Activated CD4-positive, alpha-beta T cell treated with anti-CD3 and anti-CD28 coated beads for 36 hours (primary cell): ENCODE results near the gene RPL31. TPM values are rescaled to one million over a fixed set of nuclear protein-coding genes. Genes with fewer than 3 reads are reported as not detected.
A peak's percentile ranks its signal among the peaks of the same experiment; 100 is the strongest.

Experiments
- ATAC-seq: fragments of 200-7000 bp; cut with Tn5 transposase; one replicate; pipeline ENCODE4 v1.10.0; 2021; ENCODE audit warnings: mild to moderate bottlenecking, moderate library complexity
- CTCF ChIA-PET: fragments of 350-600 bp; sonication (Branson Sonifier 250); formaldehyde crosslinking; loops from one replicate; lab custom pipeline; 2021; ENCODE audit warnings: antibody characterized with exemption; lab: Charles Lee
- POLR2A ChIA-PET: fragments of 350-600 bp; sonication (Branson Sonifier 250); formaldehyde crosslinking; loops from one replicate; lab custom pipeline; 2021; ENCODE audit warnings: antibody characterized with exemption, inconsistent platforms; lab: Charles Lee
- DNase-seq: peaks from one replicate; pipeline ENCODE4 v3.0.0-alpha.2; 2020
- H3K27ac Mint-ChIP-seq: one replicate; pipeline ENCODE4 v1.8.0; 2021; ENCODE audit warnings: mixed read lengths
- H3K27me3 Mint-ChIP-seq: one replicate; pipeline ENCODE4 v1.8.0; 2021; ENCODE audit warnings: mixed read lengths
- H3K36me3 Mint-ChIP-seq: one replicate; pipeline ENCODE4 v1.8.0; 2021; ENCODE audit warnings: low read depth, mixed read lengths
- H3K4me1 Mint-ChIP-seq: one replicate; pipeline ENCODE4 v1.8.0; 2021; ENCODE audit warnings: mixed read lengths
- H3K4me3 Mint-ChIP-seq: one replicate; pipeline ENCODE4 v1.8.0; 2021; ENCODE audit warnings: mild to moderate bottlenecking, moderate library complexity, mixed read lengths
- H3K9me3 Mint-ChIP-seq: one replicate; pipeline ENCODE4 v1.8.0; 2021; ENCODE audit warnings: low read depth, mixed read lengths
- intact Hi-C, 2 experiments: fragments of 100-400 bp; cut with DNase I in 1 of 2; cut with micrococcal nuclease in 1 of 2; formaldehyde crosslinking; loops; one replicate each; pipeline versions ENCODE4 v1.14.2 to v1.15.1; 2022 to 2024; cut with DNase I, micrococcal nuclease
- total RNA-seq, 2 experiments: library from RNA; stranded (reverse); gene quantifications; one replicate each; pipeline ENCODE4 v1.2.3, GENCODE V29; 2021

The RPL31 gene
- total RNA-seq, 2 experiments from 2014 or later: 889 to 1,817 TPM

GRCh38 chr2:101012054-101012705 is 10.1 kb downstream of the RPL31 start:
- ATAC-seq (peak; percentile 53), DNase-seq (no peak)
- intact Hi-C loops: loop anchor here (1.0 to 5.0 kb wide), 5 partner anchors 193 to 870 kb away; partner anchors contain the start of genes AFF3 (in 1 of the 2), CNOT11 (in 1 of the 2), CREG2 (in 1 of the 2) and RNF149 (in 1 of the 2)
- Mint-ChIP-seq H3K27me3 (no peaks in the 10 kb centered on the region), H3K36me3 (peaks cover 56% of the 10 kb centered on the region), H3K4me3 (no peak overlapping the region), H3K9me3 (no peaks in the 10 kb centered on the region), H3K4me1 (peaks cover 37% of the 10 kb centered on the region), H3K27ac (peak overlapping the region; percentile 55)
- ChIA-PET CTCF (interaction anchor here (0.6 to 4.7 kb wide), 33 partner anchors 8 to 1562 kb away, joined by 3 to 61 read pairs (median 3); partner anchors contain the start of gene CNOT11), POLR2A (interaction anchor here (0.7 to 1.0 kb wide), 2 partner anchors 10 to 850 kb away, joined by 3 to 10 read pairs; partner anchors contain the start of gene RPL31)

- no peaks in the 10 kb centered on the region for H3K27me3 Mint-ChIP-seq
- ATAC-seq (no peak), DNase-seq (peak; percentile 49)
- H3K4me1 Mint-ChIP-seq: peaks cover 31% of the 10 kb centered on the region
- CTCF ChIA-PET: interaction anchor here (0.6 to 4.7 kb wide), 34 partner anchors 8 to 1562 kb away, joined by 3 to 61 read pairs (median 3); partner anchors contain the start of gene CNOT11
- no peaks in the 10 kb centered on the region for H3K9me3 Mint-ChIP-seq
- H3K36me3 Mint-ChIP-seq: peaks cover 51% of the 10 kb centered on the region
- peak overlapping the region; percentile 55 for H3K27ac Mint-ChIP-seq
- no peak overlapping the region for H3K4me3 Mint-ChIP-seq
- POLR2A ChIA-PET: interaction anchor here (0.7 to 1.0 kb wide), 2 partner anchors 11 to 850 kb away, joined by 3 to 10 read pairs; partner anchors contain the start of gene RPL31
- intact Hi-C loops: loop anchor here (1.0 to 5.0 kb wide), 5 partner anchors 193 to 870 kb away; partner anchors contain the start of genes AFF3 (in 1 of the 2), CNOT11 (in 1 of the 2), CREG2 (in 1 of the 2) and RNF149 (in 1 of the 2)
Observed at GRCh38 chr2:101012706-101013181, 10.7 kb downstream of the RPL31 start.

- DNase-seq: no peak
- Mint-ChIP-seq H3K27me3 (no peaks in the 10 kb centered on the region), H3K27ac (no peak overlapping the region), H3K9me3 (no peaks in the 10 kb centered on the region), H3K4me3 (no peak overlapping the region), H3K4me1 (peaks cover 23% of the 10 kb centered on the region), H3K36me3 (peaks cover 43% of the 10 kb centered on the region)
- CTCF ChIA-PET: interaction anchor here (0.9 to 4.7 kb wide), 2 partner anchors 191 to 216 kb away, joined by 3 to 61 read pairs; no protein-coding TSS in a partner anchor
- ATAC-seq: no peak
- POLR2A ChIA-PET: no interaction called here
- intact Hi-C loops: loop anchor here (5.0 kb wide), 2 partner anchors 293 to 872 kb away; partner anchors contain the start of genes AFF3 (in 1 of the 2) and RNF149 (in 1 of the 2)
Observed at GRCh38 chr2:101014264-101014857, 12.3 kb downstream of the RPL31 start.

- Mint-ChIP-seq H3K27me3 (no peaks in the 10 kb centered on the region), H3K9me3 (no peaks in the 10 kb centered on the region), H3K27ac (no peak overlapping the region), H3K4me3 (no peak overlapping the region), H3K36me3 (peaks cover 40% of the 10 kb centered on the region), H3K4me1 (peaks cover 4% of the 10 kb centered on the region)
- POLR2A ChIA-PET: no interaction called here
- intact Hi-C loops: no loop called here
- CTCF ChIA-PET: interaction anchor here (1.1 kb wide), 1 partner anchor 133 kb away, joined by 4 read pairs; no protein-coding TSS in a partner anchor
- DNase-seq (no peak), ATAC-seq (no peak)
Observed at GRCh38 chr2:101017371-101017770, 15.3 kb downstream of the RPL31 start.

DNA sequence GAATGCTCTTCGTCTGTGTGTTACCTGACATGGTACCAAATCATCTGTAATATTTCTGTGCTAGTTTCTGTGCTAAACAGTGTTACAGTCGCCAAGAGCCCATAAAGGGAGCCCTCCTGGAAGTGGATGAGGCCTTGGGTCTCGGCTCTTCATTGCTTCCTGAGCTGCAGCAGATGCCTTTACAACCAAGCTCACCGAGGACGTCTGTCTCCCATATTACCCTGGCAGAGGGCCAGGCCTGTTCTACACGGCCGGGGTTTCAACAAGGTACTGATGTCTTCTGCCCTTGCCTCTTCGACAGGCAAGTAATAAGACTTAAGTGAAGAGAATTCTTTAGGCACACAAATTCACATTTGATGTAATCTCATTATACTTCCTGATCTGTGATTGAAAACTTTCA is 16.8 kb downstream of the RPL31 start:
- no peaks in the 10 kb centered on the region for H3K4me1 Mint-ChIP-seq
- no peaks in the 10 kb centered on the region for H3K9me3 Mint-ChIP-seq
- H3K27me3 Mint-ChIP-seq: no peaks in the 10 kb centered on the region
- CTCF ChIA-PET: interaction anchor here (1.0 kb wide), 1 partner anchor 11 kb away, joined by 3 read pairs; no protein-coding TSS in a partner anchor
- H3K27ac Mint-ChIP-seq: no peak overlapping the region
- H3K36me3 Mint-ChIP-seq: peaks cover 30% of the 10 kb centered on the region
- ATAC-seq (no peak), DNase-seq (no peak)
- POLR2A ChIA-PET: no interaction called here
- intact Hi-C loops: no loop called here
- H3K4me3 Mint-ChIP-seq: no peak overlapping the region

GRCh38 chr2:101022221-101022620 is 20.1 kb downstream of the RPL31 start:
- H3K27ac Mint-ChIP-seq: no peak overlapping the region
- H3K9me3 Mint-ChIP-seq: no peaks in the 10 kb centered on the region
- no peak for ATAC-seq
- H3K4me1 Mint-ChIP-seq: no peaks in the 10 kb centered on the region
- DNase-seq: no peak
- no peaks in the 10 kb centered on the region for H3K27me3 Mint-ChIP-seq
- no peak overlapping the region for H3K4me3 Mint-ChIP-seq
- intact Hi-C loops: no loop called here
- ChIA-PET CTCF (interaction anchor here (0.5 to 1.4 kb wide), 4 partner anchors 9 to 184 kb away, joined by 3 read pairs; no protein-coding TSS in a partner anchor), POLR2A (no interaction called here)
- peaks cover 14% of the 10 kb centered on the region for H3K36me3 Mint-ChIP-seq

DNA sequence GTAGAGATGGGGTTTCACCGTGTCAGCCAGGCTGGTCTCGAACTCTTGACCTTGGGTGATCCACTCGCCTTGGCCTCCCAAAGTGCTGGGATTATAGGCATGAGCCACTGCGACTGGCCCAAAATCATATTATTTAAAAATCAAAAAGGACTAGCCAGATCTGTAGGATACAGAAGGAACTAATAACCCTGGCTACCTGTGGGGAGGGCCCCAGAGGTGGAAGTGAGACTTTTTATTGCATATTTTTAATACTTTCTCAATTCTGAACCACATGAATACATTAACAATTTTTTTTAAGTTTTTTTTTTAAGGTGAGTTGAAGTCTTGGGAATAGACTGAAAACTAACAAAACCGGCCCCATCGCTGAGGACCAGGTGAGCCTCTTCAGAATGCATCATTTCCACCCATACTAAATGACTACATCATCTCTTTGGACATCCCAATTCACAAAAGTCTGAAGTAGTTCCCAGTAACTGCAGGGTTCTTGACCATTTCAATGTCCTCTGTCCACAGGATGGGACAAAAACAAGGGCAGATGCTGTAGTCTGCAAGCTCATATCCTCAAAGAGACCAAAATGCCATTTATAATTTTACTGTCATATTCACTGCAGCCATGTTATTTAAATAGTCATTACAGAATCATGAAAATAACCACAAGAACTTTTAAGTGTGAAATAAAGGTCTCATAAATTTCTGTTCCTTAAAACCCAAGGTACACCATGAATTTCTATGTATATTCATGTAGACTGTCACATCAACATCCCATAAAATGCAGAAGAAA is 21.4 kb downstream of the RPL31 start:
- POLR2A ChIA-PET: no interaction called here
- H3K27ac Mint-ChIP-seq: no peak overlapping the region
- H3K27me3 Mint-ChIP-seq: no peaks in the 10 kb centered on the region
- ATAC-seq (no peak), DNase-seq (no peak)
- CTCF ChIA-PET: no interaction called here
- intact Hi-C loops: no loop called here
- H3K4me1 Mint-ChIP-seq: no peaks in the 10 kb centered on the region
- H3K4me3 Mint-ChIP-seq: no peak overlapping the region
- no peaks in the 10 kb centered on the region for H3K9me3 Mint-ChIP-seq
- peaks cover 12% of the 10 kb centered on the region for H3K36me3 Mint-ChIP-seq

DNA sequence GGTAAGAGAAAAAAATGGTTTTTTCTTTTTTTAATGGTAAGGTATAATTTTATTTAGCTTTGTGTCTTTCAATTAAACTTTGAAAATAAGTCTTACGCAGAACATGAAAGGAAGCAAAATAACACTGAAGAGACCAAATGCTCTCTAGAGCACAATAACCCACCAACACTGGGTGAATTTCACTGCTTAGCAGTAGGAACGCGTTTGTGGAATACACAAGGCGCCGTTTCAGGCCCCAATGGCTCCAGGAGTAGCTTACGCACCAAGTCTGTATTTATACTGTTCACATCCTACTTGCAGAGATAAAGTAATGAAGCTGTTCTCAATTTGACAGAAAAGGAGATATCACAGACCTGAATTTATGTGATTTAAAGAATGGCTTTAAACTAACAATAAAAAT is 23.5 kb downstream of the RPL31 start:
- no peak overlapping the region for H3K27ac Mint-ChIP-seq
- H3K9me3 Mint-ChIP-seq: no peaks in the 10 kb centered on the region
- POLR2A ChIA-PET: no interaction called here

GRCh38 chr2:101026253-101026701 is 24.2 kb downstream of the RPL31 start:
- H3K4me3 Mint-ChIP-seq: no peak overlapping the region
- no peaks in the 10 kb centered on the region for H3K9me3 Mint-ChIP-seq
- no peaks in the 10 kb centered on the region for H3K27me3 Mint-ChIP-seq
- peaks cover 6% of the 10 kb centered on the region for H3K36me3 Mint-ChIP-seq
- ATAC-seq (no peak), DNase-seq (no peak)
- no peaks in the 10 kb centered on the region for H3K4me1 Mint-ChIP-seq
- POLR2A ChIA-PET: no interaction called here
- CTCF ChIA-PET: interaction anchor here (0.7 to 1.6 kb wide), 3 partner anchors 17 to 183 kb away, joined by 5 read pairs; no protein-coding TSS in a partner anchor
- no peak overlapping the region for H3K27ac Mint-ChIP-seq
- intact Hi-C loops: no loop called here

More for the DNA sequence above, 23.5 kb downstream of the RPL31 start:
- CTCF ChIA-PET: interaction anchor here (0.7 to 1.6 kb wide), 3 partner anchors 11 to 180 kb away, joined by 4 to 5 read pairs (median 5); no protein-coding TSS in a partner anchor
- Mint-ChIP-seq H3K27me3 (no peaks in the 10 kb centered on the region), H3K4me1 (no peaks in the 10 kb centered on the region), H3K4me3 (no peak overlapping the region), H3K36me3 (peaks cover 8% of the 10 kb centered on the region)
- ATAC-seq (no peak), DNase-seq (no peak)
- intact Hi-C loops: no loop called here

DNA sequence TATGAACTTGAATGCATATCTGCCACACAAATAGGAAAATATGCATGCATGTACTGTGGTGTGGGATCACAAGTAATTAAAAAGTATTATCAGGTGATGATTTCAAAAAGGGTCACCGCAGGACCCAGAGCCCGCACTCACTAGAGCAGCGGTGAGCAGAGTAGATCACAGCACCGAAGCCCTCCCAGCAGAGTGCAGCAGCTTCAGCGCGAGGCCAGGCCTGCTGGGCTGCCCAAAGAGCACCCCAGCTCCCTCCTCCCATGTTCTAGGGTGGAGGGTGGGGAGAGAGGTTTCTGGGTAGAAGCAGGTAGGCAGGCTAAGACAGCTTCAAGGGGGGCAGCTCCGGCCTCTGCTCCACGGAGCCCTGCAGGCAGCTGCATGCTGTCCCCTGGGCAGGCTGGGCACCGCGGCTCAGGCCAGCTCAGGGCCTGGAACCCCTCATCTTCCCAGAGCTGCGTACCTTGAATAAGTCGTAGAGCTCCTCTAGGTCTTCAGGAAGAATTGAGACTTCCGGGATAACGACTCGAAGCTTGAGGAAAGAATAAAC is 24.9 kb downstream of the RPL31 start:
- H3K4me1 Mint-ChIP-seq: no peaks in the 10 kb centered on the region
- no peaks in the 10 kb centered on the region for H3K27me3 Mint-ChIP-seq
- no peak overlapping the region for H3K4me3 Mint-ChIP-seq
- intact Hi-C loops: no loop called here
- ChIA-PET POLR2A (interaction anchor here (0.6 kb wide), 1 partner anchor 63 kb away, joined by 11 read pairs; no protein-coding TSS in a partner anchor), CTCF (interaction anchor here (0.6 to 0.8 kb wide), 3 partner anchors 11 to 182 kb away, joined by 3 to 5 read pairs (median 3); no protein-coding TSS in a partner anchor)
- no peak overlapping the region for H3K27ac Mint-ChIP-seq
- H3K9me3 Mint-ChIP-seq: no peaks in the 10 kb centered on the region
- no peak for ATAC-seq
- H3K36me3 Mint-ChIP-seq: peaks cover 3% of the 10 kb centered on the region
- DNase-seq: no peak
